GM10266 (cell line): ENCODE data around the gene TPI1.

Experiments
- DNase-seq: peaks from one replicate; pipeline ENCODE4 v3.0.0; 2012; ENCODE audit errors: extremely low spot score
- CTCF ChIP-seq: IDR thresholded peaks from 2 replicates; pipeline ENCODE4 v1.5.1; 2012; ENCODE audit warnings: mild to moderate bottlenecking, low read depth; ENCODE audit not compliant: control insufficient read depth, insufficient read depth; ENCODE audit errors: missing control alignments

TPI1 gene

GRCh38 chr12:6836851-6837250 is 30.5 kb upstream of the TPI1 start:
- no peak for TF ChIP-seq CTCF
- DNase-seq: no peak

GRCh38 chr12:6837370-6838060 is 29.8 kb upstream of the TPI1 start:
- DNase-seq: no peak
- TF ChIP-seq CTCF: no peak

- no peak for TF ChIP-seq CTCF
- no peak for DNase-seq
These were observed 28.5 kb upstream of the TPI1 start for GRCh38 chr12:6838854-6839253.

- DNase-seq: peak; percentile 83
- TF ChIP-seq CTCF: no peak
These were observed 27.7 kb upstream of the TPI1 start for GRCh38 chr12:6839482-6840201.

GRCh38 chr12:6840330-6840729 is 27.0 kb upstream of the TPI1 start:
- no peak for TF ChIP-seq CTCF
- DNase-seq: no peak

GRCh38 chr12:6840761-6841515 is 26.4 kb upstream of the TPI1 start, which contains the start of gene GNB3:
Gene GNB3 (plus strand): TSS chr12:6840925. CDS start chr12:6841288, 363 bp downstream.
- DNase-seq: no peak
- TF ChIP-seq CTCF: no peak
